A673 (cell line): Measurements from ENCODE around the gene MYOZ3.

Experiments used
- EZH2 ChIP-seq: fragments of 200-600 bp; sonication (generic); IDR thresholded peaks from 2 replicates; pipeline ENCODE4 v1.6.1; 2017; ENCODE audit warnings: borderline replicate concordance, low read depth, mild to moderate bottlenecking, mixed read lengths, antibody characterized with exemption, low read length; ENCODE audit not compliant: poor library complexity, severe bottlenecking
- TF ChIP-seq, protein P1 (sequence below): fragments of 300-800, 200-600 bp; sonication (generic); conservative IDR thresholded peaks from 2 replicates; pipeline ENCODE4 v1.5.1; 2017; ENCODE audit warnings: low read depth, mild to moderate bottlenecking, antibody characterized with exemption, low read length, moderate library complexity, mixed read lengths

DNA sequence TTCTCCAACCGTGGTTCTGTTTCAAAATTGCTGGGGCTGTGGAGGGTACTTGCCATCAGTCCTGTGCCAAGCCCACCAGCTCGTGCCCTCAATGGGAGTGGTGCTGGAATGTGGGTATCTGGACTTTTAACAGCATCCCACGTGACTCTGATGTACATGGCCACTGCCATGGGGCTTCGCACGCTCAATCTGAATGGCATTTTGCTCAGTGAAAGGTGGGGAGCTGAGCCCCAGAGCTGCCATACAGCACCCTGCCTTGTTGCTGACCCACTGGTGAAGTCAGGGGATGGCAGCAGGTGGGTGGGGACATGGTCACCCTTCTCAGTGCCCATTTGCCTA, 37.2 kb upstream of the MYOZ3 start:
- TF ChIP-seq, protein P1, sequence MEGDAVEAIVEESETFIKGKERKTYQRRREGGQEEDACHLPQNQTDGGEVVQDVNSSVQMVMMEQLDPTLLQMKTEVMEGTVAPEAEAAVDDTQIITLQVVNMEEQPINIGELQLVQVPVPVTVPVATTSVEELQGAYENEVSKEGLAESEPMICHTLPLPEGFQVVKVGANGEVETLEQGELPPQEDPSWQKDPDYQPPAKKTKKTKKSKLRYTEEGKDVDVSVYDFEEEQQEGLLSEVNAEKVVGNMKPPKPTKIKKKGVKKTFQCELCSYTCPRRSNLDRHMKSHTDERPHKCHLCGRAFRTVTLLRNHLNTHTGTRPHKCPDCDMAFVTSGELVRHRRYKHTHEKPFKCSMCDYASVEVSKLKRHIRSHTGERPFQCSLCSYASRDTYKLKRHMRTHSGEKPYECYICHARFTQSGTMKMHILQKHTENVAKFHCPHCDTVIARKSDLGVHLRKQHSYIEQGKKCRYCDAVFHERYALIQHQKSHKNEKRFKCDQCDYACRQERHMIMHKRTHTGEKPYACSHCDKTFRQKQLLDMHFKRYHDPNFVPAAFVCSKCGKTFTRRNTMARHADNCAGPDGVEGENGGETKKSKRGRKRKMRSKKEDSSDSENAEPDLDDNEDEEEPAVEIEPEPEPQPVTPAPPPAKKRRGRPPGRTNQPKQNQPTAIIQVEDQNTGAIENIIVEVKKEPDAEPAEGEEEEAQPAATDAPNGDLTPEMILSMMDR: no peak
- TF ChIP-seq EZH2: no peak
